GM21529 (cell line): Measurements from ENCODE around the gene OR56A3.

ENCODE experiments used
- ATAC-seq: cut with Tn5 transposase; IDR thresholded peaks from one replicate; pipeline ENCODE4 v1.9.1; 2021; ENCODE audit not compliant: unreplicated experiment

The OR56A3 gene

DNA sequence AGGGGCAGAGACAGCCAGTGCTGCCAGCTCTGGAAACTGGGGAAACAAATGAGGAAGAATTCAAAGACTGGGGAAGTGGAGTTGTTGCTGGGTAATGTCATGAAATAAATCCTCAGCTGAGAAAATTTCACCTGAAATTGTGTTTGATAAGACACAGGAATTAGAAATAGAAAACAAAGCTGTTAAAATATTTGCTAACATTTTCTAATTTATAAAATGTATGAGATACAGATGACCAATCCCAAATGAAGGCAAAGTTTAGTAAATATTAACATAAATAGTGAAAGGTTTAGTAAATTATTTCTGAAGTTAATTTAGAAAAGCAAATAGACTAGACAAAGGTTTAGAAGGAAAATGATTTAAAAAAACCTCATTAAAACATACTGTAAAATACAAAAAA lies 26.3 kb downstream of the OR56A3 start, which contains the start of gene OR56A5:
Gene OR56A5 (minus strand): TSS at position 101 of the 400 bp plus-strand sequence. CDS start 0 bp downstream, at position 101.
- no peak for ATAC-seq

DNA sequence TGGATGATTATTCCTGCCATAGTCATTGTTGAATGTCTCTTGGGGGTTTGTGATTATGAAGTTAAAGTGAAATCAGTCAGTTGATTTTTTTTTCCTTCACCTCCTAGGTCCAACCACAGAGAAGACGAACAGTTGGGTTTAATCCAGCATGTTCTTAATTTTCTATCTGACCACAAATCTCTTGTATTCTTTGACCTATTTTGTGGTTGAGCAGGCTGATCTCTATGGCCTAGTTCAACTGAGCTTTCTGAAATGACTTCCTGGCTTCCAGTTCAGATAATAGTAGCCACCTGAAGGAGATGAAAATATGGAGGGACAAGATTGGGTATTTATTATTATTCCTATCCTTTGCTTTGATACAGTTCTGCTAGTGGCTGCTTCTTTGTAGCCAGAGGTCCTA lies 31.5 kb downstream of the OR56A3 start:
- no peak for ATAC-seq

DNA sequence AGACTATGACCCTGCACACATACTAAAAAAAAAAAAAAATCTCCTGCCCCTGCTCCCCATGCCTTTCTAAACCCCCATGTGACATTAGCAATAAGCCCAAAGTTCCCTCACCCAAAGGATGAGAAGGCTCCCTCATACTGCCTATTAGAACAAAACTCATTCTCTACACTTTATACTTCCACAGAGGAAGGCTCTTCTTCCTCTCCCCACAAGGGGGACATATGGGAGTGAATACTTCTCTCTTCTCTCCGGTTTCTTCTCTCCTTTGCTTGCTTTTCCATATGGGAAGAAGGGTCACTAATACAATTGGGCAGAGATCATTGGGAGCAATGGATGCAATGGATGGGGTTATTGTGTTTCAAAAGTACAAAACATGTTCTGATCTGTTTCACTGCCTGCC lies 41.4 kb downstream of the OR56A3 start:
- ATAC-seq, result no peak

DNA sequence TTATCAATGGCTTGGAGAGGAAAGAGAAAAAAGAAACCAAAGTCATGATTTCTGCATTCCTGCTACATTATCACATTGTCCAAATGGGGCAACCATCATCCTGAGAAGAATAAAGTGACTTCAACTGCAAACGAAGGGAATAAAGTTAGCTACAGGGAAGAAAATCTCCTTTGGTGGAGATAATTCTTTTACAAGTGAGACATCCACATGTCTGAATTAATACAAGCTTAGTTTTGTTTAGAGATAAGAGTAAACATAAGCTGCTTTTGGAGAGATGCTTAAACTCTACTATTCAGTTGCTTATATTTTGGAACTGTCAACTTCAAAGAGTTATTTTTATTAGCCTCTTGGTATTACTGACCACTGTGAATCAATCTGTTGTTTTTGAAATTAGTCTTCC lies 44.8 kb downstream of the OR56A3 start, which contains the start of gene OR52L1:
Gene OR52L1 (minus strand): TSS at position 101 of the 400 bp plus-strand sequence. CDS start 55 bp downstream, at position 46.
- no peak for ATAC-seq

DNA sequence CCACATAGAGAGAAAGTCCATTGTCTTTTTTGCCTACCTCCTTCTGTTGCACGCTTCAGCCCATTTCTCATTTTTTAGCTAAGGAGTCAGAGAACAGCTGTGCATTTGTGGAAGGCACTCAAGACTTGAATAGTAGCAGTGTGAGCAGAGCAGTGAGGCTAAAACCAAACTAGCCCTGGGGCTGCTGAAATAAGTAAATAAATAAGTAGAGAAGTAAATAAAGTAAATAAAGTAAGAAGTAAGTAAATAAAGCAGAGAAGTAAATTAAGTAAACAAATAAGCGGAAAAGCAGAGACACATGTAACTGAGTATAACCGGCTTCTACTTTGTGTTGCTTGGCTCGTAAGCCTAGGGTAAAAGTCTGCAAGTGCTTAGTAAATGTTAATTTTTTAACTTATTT lies 47.2 kb downstream of the OR56A3 start:
- no peak for ATAC-seq

DNA sequence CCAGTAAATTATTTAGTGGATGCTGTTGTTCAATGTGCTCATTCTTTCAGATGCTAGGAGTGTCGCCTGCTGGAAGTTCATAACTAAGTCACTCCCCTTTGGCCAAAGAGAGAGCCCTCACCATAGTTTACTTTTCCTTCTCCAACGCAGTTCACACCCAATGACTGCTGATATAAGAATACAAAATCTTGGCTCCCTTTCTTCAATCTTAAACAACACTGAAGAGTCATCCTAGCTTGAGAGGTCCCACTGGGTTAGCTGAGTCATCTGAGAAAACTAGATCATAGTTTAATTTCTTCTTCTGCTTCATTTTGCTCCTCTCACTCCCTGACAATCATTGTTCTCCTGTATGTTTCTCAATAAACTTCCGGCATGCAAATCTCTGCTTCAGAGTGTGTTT lies 50.1 kb downstream of the OR56A3 start:
- ATAC-seq, result peak; percentile 22

DNA sequence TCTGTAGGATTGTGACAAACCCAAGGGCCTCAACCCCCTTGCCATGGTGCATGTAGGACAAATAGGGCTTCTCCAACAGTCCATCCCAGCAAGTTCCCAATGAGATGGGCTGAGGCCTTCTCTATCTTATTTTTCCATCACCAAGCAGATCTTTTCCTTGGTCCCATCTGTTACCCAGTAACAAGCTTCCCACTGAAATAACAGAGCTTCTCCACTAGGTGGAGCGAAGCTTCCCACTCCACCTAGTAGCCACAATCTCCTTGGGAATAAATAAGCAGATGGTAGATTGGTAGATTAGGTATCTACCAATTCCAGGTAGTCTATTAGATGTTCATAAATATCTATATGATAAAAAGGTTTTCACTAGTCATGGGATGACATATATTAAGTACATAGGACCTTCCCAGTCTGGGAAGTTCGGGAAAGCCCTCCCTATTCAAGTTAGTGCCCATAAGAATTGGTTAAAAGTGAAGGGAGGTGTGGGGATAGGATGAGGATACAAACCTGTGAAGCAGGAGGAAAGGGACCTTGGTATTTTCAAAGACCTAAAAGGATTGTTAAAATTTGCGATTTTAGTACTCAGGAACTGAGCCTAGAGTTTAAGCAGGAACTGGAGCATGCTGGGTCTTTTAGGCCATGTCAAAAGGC lies 50.7 kb downstream of the OR56A3 start:
- peak; percentile 57 for ATAC-seq

DNA sequence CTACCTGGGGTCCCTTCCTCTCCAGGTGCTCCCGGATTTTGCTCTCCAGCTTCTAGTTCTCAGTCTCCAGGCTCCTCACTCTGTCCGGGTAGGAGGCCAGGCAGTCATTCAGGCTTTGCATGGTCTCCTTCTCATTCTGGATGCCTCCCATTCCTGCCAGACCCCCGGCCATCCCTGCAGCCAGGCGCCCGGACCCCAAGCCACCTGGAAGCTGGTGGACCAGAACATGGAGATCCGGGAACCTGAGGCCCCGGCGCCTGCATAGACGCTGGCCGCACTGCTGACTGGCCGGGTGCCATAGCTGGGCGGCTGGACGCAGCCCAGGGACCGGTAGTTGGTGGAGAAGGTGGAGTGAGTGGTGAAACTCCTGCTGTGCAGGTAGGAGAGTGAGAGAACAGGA lies 52.7 kb downstream of the OR56A3 start:
- ATAC-seq, result no peak
